ENCODE data around the gene RPTOR.

- TF ChIP-seq USF2 (IDR thresholded peaks at IDR 0.05; ENCODE audit: borderline replicate concordance, low read depth, low read length): no peak
- no peak for TF ChIP-seq REST (IDR thresholded peaks at IDR 0.05; ENCODE audit: low read depth, low read length)
- TF ChIP-seq ZZZ3 (IDR thresholded peaks at IDR 0.05; ENCODE audit: control insufficient read depth, insufficient read length, low read depth): no peak
These were observed 17.0 kb downstream of the RPTOR start for GRCh38 chr17:80561541-80562114.
